ENCODE data around the gene NSD2.
A peak's percentile ranks its signal among the peaks of the same experiment; 100 is the strongest.

NSD2 gene

GRCh38 chr4:1859389-1859753 is 11.8 kb upstream of the NSD2 start:
- H3K9me3 ChIP-seq (ENCODE audit: control insufficient read depth, low read length) = no peaks in the 10 kb centered on the region
- H3K9ac ChIP-seq (ENCODE audit: low read length) = no peak overlapping the region
- no peaks in the 10 kb centered on the region for H3K36me3 ChIP-seq (ENCODE audit: control insufficient read depth, insufficient read depth, low read length)
- H3K4me3 ChIP-seq (ENCODE audit: low read length) = no peak overlapping the region
- peaks cover 25% of the 10 kb centered on the region for H3K4me1 ChIP-seq (ENCODE audit: control insufficient read depth, insufficient read depth, low read length)
- H3K27me3 ChIP-seq (ENCODE audit: control insufficient read depth, insufficient read depth, low read length) = peaks cover 16% of the 10 kb centered on the region

- Histone ChIP-seq H3K4me3 (ENCODE audit: low read length) (no peak overlapping the region), H3K9me3 (ENCODE audit: control insufficient read depth, low read length) (no peaks in the 10 kb centered on the region), H3K4me1 (ENCODE audit: control insufficient read depth, insufficient read depth, low read length) (peaks cover 16% of the 10 kb centered on the region), H3K9ac (ENCODE audit: low read length) (peak overlapping the region; percentile 15), H3K27me3 (ENCODE audit: control insufficient read depth, insufficient read depth, low read length) (peaks cover 16% of the 10 kb centered on the region), H3K36me3 (ENCODE audit: control insufficient read depth, insufficient read depth, low read length) (no peaks in the 10 kb centered on the region)
These were observed 8.9 kb upstream of the NSD2 start for GRCh38 chr4:1862055-1862911.

GRCh38 chr4:1862961-1863296 is 8.3 kb upstream of the NSD2 start:
- H3K9me3 ChIP-seq (ENCODE audit: control insufficient read depth, low read length) = no peaks in the 10 kb centered on the region
- peaks cover 18% of the 10 kb centered on the region for H3K4me1 ChIP-seq (ENCODE audit: control insufficient read depth, insufficient read depth, low read length)
- H3K27me3 ChIP-seq (ENCODE audit: control insufficient read depth, insufficient read depth, low read length) = peaks cover 16% of the 10 kb centered on the region
- H3K9ac ChIP-seq (ENCODE audit: low read length) = no peak overlapping the region
- H3K36me3 ChIP-seq (ENCODE audit: control insufficient read depth, insufficient read depth, low read length) = no peaks in the 10 kb centered on the region
- no peak overlapping the region for H3K4me3 ChIP-seq (ENCODE audit: low read length)

GRCh38 chr4:1863297-1864033 is 7.7 kb upstream of the NSD2 start:
- Histone ChIP-seq H3K9ac (ENCODE audit: low read length) (peak overlapping the region; percentile 4), H3K4me1 (ENCODE audit: control insufficient read depth, insufficient read depth, low read length) (peaks cover 23% of the 10 kb centered on the region), H3K27me3 (ENCODE audit: control insufficient read depth, insufficient read depth, low read length) (peaks cover 16% of the 10 kb centered on the region), H3K9me3 (ENCODE audit: control insufficient read depth, low read length) (no peaks in the 10 kb centered on the region), H3K4me3 (ENCODE audit: low read length) (no peak overlapping the region), H3K36me3 (ENCODE audit: control insufficient read depth, insufficient read depth, low read length) (no peaks in the 10 kb centered on the region)

- Histone ChIP-seq H3K9me3 (ENCODE audit: control insufficient read depth, low read length) (no peaks in the 10 kb centered on the region), H3K4me1 (ENCODE audit: control insufficient read depth, insufficient read depth, low read length) (peaks cover 32% of the 10 kb centered on the region), H3K27me3 (ENCODE audit: control insufficient read depth, insufficient read depth, low read length) (peaks cover 16% of the 10 kb centered on the region), H3K9ac (ENCODE audit: low read length) (peak overlapping the region; percentile 4), H3K36me3 (ENCODE audit: control insufficient read depth, insufficient read depth, low read length) (no peaks in the 10 kb centered on the region), H3K4me3 (ENCODE audit: low read length) (no peak overlapping the region)
These were observed 6.9 kb upstream of the NSD2 start for GRCh38 chr4:1864076-1865008.

- Histone ChIP-seq H3K9me3 (ENCODE audit: control insufficient read depth, low read length) (no peaks in the 10 kb centered on the region), H3K4me3 (ENCODE audit: low read length) (no peak overlapping the region), H3K36me3 (ENCODE audit: control insufficient read depth, insufficient read depth, low read length) (no peaks in the 10 kb centered on the region), H3K9ac (ENCODE audit: low read length) (no peak overlapping the region), H3K27me3 (ENCODE audit: control insufficient read depth, insufficient read depth, low read length) (peaks cover 16% of the 10 kb centered on the region), H3K4me1 (ENCODE audit: control insufficient read depth, insufficient read depth, low read length) (peaks cover 41% of the 10 kb centered on the region)
These were observed 5.0 kb upstream of the NSD2 start for GRCh38 chr4:1866189-1866661.

GRCh38 chr4:1868293-1868692 is 2.9 kb upstream of the NSD2 start:
- Histone ChIP-seq H3K4me1 (ENCODE audit: control insufficient read depth, insufficient read depth, low read length) (peaks cover 53% of the 10 kb centered on the region), H3K9me3 (ENCODE audit: control insufficient read depth, low read length) (no peaks in the 10 kb centered on the region), H3K27me3 (ENCODE audit: control insufficient read depth, insufficient read depth, low read length) (peaks cover 8% of the 10 kb centered on the region), H3K4me3 (ENCODE audit: low read length) (no peak overlapping the region), H3K9ac (ENCODE audit: low read length) (peak overlapping the region; percentile 34), H3K36me3 (ENCODE audit: control insufficient read depth, insufficient read depth, low read length) (no peaks in the 10 kb centered on the region)

GRCh38 chr4:1868912-1869311 is 2.3 kb upstream of the NSD2 start:
- no peaks in the 10 kb centered on the region for H3K36me3 ChIP-seq (ENCODE audit: control insufficient read depth, insufficient read depth, low read length)
- H3K9ac ChIP-seq (ENCODE audit: low read length) = peak overlapping the region; percentile 34
- no peak overlapping the region for H3K4me3 ChIP-seq (ENCODE audit: low read length)
- H3K4me1 ChIP-seq (ENCODE audit: control insufficient read depth, insufficient read depth, low read length) = peaks cover 52% of the 10 kb centered on the region
- H3K9me3 ChIP-seq (ENCODE audit: control insufficient read depth, low read length) = no peaks in the 10 kb centered on the region
- H3K27me3 ChIP-seq (ENCODE audit: control insufficient read depth, insufficient read depth, low read length) = peaks cover 1% of the 10 kb centered on the region

GRCh38 chr4:1869530-1870327 is 1.5 kb upstream of the NSD2 start:
- peak overlapping the region; percentile 66 for H3K4me3 ChIP-seq (ENCODE audit: low read length)
- peak overlapping the region; percentile 86 for H3K9ac ChIP-seq (ENCODE audit: low read length)
- H3K36me3 ChIP-seq (ENCODE audit: control insufficient read depth, insufficient read depth, low read length) = no peaks in the 10 kb centered on the region
- H3K9me3 ChIP-seq (ENCODE audit: control insufficient read depth, low read length) = no peaks in the 10 kb centered on the region
- H3K4me1 ChIP-seq (ENCODE audit: control insufficient read depth, insufficient read depth, low read length) = peaks cover 55% of the 10 kb centered on the region
- no peaks in the 10 kb centered on the region for H3K27me3 ChIP-seq (ENCODE audit: control insufficient read depth, insufficient read depth, low read length)

GRCh38 chr4:1870328-1870577 is 940 bp upstream of the NSD2 start:
- H3K9ac ChIP-seq (ENCODE audit: low read length) = peak overlapping the region; percentile 86
- H3K4me3 ChIP-seq (ENCODE audit: low read length) = peak overlapping the region; percentile 66
- H3K9me3 ChIP-seq (ENCODE audit: control insufficient read depth, low read length) = no peaks in the 10 kb centered on the region
- H3K4me1 ChIP-seq (ENCODE audit: control insufficient read depth, insufficient read depth, low read length) = peaks cover 55% of the 10 kb centered on the region
- no peaks in the 10 kb centered on the region for H3K27me3 ChIP-seq (ENCODE audit: control insufficient read depth, insufficient read depth, low read length)
- no peaks in the 10 kb centered on the region for H3K36me3 ChIP-seq (ENCODE audit: control insufficient read depth, insufficient read depth, low read length)

- peaks cover 55% of the 10 kb centered on the region for H3K4me1 ChIP-seq (ENCODE audit: control insufficient read depth, insufficient read depth, low read length)
- H3K27me3 ChIP-seq (ENCODE audit: control insufficient read depth, insufficient read depth, low read length) = no peaks in the 10 kb centered on the region
- H3K9me3 ChIP-seq (ENCODE audit: control insufficient read depth, low read length) = no peaks in the 10 kb centered on the region
- no peaks in the 10 kb centered on the region for H3K36me3 ChIP-seq (ENCODE audit: control insufficient read depth, insufficient read depth, low read length)
- H3K4me3 ChIP-seq (ENCODE audit: low read length) = no peak overlapping the region
- peak overlapping the region; percentile 74 for H3K9ac ChIP-seq (ENCODE audit: low read length)
These were observed 353 bp downstream of the NSD2 start for GRCh38 chr4:1871471-1872021.

Data from mucosa of stomach (tissue), 1 donor.